Activated CD8-positive, alpha-beta memory T cell treated with anti-CD3 and anti-CD28 coated beads for 24 hours (primary cell): ENCODE results near the gene TMEM225B.
"Not testable (repeated sequence)": the region's sequence is repeated elsewhere in the genome, so short reads cannot be mapped to it uniquely, and the experiment has no call there.

Experiments used
- DNase-seq: peaks from one replicate; pipeline ENCODE4 v3.0.0-alpha.2; 2020

TMEM225B gene

DNA sequence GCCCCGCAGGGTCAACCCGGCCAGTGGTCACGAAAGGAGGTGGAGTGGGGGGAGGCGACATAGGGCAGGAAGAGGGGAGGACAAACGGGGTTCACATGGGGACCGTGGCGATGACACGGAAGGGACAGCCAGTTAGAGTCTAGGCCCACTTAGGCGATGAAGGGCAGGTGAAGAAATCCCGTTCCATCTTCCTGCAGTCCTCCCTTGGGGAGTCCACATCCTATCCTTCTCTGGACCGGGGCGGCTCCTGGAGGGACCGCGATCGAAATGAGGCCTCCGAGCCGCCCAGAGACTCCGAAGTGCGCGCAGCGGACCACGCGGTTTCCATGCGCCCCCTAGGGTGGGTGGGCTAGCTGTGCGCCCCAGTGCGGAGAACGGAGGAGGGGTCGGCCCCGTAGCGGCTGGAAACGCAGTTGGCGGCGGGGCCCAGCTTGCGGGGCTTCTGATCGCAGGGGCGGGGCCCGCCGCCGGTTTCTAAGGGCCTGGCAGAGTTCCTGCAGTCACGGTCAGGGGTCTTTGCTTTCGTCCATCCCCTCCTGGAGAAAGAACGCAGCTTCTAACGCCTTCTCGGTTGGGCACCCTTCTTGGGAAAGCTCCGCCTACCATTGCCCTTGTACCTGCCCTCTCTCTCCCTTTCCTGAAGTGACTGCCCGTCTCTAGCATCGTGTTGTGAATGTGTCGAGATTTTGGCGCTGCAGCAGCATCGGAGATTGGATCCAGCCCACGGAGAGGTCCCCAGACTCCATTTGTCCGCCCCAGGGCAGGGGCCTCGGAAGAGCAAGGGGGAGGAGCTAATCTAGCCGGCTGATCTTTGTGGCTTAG, 17.9 kb upstream of the TMEM225B start:
- DNase-seq: peak; percentile 84

DNA sequence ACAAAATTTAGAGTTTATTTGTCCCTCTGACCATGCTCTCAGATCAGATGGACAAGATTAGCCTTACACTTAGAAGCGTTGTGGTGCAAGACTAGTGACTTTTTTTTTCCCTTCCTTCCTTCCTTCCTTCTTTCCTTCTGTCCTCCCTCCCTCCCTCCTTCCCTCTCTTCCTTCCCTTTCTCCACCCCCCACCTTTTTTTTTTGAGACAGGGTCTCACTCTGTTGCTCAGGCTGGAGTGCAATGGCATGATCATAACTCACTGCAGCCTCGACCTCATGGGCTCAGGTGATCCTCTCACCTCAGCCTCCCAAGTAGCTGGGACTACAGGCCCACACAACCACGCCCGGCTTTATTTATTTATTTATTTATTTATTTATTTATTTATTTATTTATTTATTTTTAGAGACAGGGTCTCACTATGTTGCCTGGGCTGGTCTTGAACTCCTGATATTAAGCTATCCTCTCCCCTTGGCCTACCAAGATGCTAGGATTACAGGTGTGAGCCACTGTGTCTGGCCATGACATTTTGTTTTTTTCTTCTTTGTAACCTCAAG, 17.2 kb upstream of the TMEM225B start:
- not testable (repeated sequence) for DNase-seq

DNA sequence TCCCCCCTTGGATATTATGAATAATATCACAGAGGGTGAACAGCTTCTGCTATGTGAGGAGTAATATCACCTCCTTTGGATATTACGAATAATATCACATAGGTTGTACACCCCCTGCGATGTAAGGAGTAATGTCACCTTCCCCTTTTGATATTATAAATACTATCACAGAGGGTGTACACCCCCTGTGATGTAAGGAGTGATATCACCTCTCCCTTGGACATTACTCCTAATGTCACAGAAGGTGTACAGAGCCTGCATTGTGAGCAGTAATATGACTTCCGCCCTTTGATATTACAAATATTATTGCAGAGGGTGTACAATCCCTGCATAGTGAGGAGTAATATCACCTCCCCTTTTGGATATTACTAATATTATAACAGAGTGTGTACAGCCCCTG, 9.2 kb upstream of the TMEM225B start:
- DNase-seq: no peak

DNA sequence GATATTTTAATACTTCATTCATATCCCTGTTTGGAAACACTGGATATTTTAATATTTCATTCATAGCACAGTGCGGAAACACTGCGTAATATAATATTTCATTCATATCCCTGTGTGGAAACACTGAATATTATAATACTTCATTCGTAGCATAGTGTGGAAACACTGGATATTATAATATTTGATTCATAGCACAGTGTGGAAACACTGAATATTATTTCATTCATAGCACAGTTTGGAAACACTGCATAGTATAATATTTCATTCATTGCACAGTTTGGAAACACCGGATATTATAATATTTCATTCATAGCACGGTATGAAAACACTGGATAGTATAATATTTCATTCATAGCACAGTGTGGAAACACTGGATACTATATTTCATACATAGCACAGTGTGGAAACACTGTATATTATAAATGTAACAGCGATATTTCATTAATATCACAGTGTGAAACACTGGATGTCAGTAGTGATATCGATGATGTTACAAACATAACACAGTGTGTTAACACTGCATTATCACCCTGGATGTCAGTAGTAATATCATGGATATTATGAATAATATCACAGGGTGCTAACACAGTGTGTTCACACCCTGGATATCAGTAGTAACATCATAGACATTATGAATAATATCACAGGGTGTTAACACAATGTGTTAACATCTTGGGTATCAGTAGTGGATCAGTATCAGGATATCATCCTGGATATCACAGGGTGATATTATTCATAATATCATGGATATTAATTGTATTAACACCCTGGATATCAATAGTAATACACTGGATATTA, 2.9 kb upstream of the TMEM225B start:
- DNase-seq: no peak

DNA sequence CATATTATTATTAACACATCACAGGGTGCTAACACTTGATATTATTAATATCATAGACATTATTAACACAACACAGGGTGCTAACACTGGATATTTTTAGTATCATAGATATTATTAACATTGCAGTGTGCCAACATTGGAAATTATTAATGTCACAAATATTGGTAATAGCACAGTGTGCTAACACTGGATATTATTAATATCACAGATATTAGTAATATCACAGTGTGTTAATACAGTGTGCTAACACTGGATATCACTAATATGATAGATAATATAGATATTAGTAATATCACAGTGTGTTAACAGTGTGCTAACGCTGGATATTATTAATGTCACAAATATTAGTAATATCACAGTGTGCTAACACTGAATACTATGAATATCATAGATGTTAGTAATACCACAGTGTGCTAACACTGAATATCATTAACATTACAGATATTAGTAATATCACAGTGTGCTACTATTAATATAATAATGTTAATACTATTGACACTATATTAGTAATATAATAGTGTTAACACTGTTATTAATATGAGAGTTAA, 1.6 kb upstream of the TMEM225B start:
- DNase-seq: no peak

DNA sequence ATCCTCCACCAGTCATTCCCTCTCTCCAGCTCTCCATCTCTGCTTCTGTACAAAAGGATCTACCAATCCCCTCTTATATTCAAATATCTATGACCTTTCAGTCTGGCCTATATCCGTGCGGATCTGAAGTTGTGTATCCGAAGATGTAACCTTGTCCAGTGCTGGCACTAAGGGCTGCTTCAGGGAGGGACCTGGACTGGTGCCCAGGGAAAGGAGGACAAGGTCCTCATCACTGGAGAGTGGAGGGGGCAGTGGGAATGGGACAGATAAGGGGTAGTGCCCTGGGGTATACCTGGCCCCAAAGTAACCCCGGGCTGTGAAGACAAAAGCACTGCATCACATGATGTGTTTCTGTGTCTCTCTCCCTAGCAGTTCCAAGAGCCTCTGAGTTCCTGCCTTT, 1.8 kb downstream of the TMEM225B start:
- DNase-seq: peak; percentile 37

DNA sequence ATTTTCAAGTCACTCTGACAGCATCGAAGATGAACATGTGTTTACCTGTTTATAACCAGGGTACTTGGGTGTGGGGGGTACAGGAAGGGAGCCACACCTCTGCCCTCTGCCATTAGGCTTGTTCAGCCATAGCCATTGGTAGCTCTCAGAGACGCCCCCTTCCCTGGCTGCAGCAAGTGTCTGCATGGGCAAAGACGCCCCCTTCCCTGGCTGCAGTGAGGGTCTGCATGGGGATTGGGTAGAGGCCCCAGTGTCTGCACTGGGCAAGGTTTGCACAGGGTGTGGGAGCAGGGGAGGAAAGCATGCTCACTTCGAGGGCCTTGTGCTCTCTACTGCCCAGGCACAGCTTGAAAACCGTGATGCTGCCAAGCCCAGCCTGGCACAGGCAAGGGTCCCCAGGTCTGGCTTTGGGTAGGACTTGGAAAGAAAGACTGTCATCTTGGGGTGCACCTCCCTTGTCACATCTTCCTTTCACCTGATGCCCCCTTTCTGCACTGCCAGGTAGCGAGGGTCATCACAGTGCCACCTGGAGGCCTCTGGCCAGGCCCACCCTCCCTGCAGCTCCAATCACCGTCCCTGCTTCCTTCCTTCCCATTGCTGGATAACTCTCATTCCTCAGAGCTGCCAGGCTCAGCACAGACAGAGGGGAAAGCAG, 3.7 kb downstream of the TMEM225B start:
- DNase-seq: peak; percentile 51

DNA sequence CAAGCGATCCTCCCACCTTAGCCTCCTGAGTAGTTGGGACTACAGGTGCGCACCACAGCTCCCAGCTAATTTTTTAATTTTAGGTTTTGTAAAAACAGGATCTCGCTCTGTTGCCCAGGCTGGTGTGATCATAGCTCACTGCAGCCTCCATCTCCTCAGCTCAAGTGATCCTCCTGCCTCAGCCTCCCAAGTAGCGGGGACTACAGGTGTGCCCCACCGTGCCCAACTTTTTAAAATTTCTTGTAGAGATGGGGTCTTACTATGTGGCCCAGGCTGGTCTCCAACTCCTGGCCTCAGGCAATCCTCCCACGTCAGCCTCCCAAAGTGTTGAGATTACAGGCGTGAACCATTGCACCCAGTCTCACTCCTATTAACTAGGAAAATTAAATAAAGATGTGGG, 7.5 kb downstream of the TMEM225B start:
- no peak for DNase-seq

DNA sequence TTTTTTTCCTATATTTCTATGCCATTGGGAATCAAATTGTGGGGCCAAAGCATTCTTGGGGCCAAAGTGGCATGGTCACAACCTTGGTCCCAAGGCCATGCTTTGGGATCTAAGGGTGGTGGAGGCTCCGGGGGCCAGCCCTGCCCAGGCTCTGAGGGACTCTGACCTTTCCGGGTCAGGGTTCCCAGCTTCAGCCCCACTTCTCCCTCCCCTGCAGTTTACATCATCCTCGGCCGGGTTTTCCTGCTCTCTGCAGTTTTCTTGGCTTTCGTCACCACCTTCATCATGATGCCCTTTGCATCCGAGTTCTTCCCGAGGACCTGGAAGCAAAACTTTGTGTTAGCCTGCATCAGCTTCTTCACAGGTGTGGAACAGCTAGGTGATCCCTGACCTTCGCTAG, 8.5 kb downstream of the TMEM225B start:
- DNase-seq: no peak

DNA sequence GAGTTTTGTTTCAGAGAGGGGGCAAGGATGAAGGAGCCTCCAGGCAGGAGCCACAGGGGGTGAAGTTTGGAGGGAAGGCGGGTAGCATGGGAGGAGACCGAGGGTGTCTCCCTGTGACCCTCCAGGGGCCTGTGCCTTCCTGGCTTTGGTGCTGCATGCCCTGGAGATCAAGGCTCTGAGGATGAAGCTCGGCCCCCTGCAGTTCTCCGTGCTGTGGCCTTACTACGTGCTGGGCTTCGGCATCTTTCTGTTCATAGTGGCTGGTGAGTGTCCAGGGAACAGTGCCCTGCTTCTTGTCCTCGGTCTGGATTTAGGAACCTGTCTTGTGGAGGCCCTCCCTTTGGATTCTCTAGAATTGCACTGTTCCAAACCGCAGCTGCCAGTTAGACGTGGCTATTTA, 9.5 kb downstream of the TMEM225B start:
- DNase-seq: no peak

DNA sequence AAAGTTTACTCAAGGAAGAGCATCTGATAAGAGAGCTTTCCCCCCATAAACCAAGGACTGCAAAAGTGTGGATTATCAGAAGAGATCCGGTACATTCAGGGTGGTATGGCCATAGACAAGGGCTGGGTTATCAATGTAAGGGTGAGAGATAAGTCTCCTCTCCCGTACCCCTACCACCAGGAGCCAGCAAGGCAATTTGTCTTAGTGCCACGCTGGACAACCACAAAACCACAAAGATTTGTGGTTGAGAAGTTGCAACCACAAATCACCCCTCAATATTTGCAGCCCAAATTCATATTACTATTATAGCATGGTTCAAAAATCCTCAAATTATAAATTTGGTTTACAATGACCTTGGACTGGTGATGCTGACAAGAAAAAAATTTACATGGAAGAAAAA, 16.4 kb downstream of the TMEM225B start:
- no peak for DNase-seq

DNA sequence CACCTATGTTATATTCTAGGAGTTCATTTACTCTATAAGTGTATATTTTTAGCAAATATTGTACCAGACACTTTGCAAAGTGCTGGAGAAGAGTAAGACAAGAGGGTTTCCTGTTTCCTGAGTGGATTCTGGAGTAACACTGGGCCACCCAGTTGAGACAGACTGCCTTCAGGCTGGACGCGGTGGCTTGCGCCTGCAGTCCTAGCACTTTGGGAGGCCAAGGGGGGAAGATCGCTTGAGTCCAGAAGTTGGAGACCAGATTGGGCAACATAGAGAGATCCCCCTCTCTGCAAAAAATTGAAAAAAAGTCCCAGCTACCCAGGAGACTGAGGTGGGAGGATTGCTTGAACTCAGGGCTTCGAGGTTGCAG, 17.9 kb downstream of the TMEM225B start:
- no peak for DNase-seq

DNA sequence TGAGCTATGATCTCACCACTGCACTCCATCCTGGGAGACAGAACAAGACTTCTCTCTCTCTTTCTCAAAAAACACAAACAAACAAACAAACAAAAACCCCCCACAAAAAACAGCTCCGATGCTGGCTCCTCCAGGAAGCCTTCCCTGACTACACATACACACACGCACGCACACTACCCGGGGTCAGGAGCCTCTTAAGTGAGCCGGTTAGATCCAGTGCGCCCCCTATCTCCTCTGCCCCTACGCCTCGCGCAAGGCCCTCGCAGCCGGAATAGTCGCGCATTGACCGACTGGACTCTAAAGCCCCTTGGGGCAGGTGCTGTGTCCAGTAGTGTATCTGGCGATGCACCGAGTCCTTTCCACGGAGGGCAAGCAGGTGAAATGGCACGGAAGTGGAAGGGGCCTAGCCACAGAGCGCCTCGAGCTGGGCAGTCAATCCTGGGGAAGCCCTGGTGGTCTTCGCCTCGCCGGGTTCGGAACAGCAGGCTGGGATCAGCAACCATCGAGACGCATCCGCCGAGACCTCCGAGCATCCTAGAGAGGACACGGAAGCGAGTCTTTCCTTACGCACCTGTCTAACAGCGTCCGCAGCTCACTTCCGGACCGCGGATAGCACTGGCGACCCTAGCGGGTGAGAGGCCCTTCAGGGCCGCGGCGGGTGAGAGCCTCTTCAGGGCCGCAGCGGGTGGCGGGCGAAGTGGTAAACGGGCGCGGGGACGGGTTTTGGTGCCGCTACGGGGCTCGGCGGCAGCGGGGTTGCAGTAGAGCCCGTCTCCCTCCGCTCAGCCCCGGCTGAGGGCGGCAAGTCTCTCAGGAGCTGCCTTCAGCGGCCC, 18.5 kb downstream of the TMEM225B start, which contains the start of gene ZSCAN25:
ZSCAN25 (plus strand) TSS at position 588 of the 833 bp plus-strand sequence. CDS start 2,661 bp downstream, outside the sequence.
- peak; percentile 92 for DNase-seq

DNA sequence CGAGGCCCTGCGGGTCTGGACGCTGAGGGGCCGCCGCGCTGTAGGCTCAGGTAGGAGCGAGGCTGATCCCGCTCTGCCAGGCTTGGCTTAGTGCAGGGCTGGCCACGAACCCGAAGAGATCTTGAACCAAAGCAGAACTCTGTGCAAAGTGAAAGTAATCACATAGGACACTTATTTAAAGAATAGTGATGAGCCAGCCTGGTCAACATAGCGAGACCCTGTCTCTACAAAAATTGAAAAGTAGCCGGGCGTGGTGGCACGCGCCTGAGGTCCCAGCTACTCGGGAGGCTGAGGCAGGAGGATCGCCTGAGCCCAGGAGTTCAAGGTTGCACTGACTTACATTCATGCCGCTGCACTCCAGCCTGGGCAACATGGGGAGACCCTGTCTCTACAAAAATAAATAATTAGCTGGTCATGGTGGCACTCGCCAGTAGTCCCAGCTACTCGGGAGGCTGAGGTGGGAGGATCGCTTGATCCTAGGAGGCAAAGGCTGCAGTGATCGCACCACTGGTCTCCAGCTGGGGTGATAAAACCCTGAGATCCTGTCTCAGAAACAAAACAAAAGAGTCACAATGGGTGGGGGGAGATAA, 19.2 kb downstream of the TMEM225B start:
- DNase-seq: no peak

DNA sequence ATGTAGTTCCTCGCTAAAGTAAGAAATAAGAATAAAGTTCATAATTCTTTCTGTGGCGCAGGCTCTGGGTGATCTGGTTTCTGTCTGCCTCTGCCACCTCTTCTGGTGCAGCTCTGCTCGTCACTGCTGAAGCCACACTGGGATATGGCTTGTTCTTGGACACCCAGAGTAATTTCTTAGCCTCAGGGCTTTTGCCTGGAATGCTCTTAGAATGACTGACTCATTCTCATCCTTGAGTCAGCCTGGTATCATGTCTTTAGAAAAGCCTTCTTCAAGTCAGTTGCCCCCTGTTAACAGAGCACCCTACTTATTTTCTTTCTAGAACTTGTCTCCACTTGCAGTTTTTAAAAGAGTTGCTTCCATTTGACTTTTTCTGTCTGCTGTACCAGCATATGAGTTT, 20.7 kb downstream of the TMEM225B start:
- peak; percentile 26 for DNase-seq

DNA sequence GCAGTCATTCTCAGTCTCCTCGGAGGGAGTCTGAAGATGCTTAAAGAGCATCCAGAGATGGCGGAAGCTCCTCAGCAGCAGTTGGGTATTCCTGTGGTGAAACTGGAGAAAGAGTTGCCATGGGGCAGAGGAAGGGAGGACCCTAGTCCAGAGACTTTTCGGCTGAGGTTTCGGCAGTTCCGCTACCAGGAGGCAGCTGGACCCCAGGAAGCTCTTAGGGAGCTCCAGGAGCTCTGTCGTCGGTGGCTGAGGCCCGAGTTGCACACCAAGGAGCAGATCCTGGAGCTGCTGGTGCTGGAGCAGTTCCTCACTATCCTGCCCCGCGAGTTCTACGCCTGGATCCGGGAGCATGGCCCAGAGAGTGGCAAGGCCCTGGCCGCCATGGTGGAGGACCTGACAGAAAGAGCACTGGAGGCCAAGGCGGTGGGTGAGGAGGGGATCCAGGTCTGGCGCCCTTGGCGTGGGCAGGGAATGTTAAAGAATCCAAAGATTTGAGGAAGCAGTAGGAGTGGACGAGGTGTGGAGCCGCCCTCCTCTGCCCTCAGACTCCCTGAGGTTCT, 21.6 kb downstream of the TMEM225B start:
- DNase-seq: peak; percentile 24

DNA sequence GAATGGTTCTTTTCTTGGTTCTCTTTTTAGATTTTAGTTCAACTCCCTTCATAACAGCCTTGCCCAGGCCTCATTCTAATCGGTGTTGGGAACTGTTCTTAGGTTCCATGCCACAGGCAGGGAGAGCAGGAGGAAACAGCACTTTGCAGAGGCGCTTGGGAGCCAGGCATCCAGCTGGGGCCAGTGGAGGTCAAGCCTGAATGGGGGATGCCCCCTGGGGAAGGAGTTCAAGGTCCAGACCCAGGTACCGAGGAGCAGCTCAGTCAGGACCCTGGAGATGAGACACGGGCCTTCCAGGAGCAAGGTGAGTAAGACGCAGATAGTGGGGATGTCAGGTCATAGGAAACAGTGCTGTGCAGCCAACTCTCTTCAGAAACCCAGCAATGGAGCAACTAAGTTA, 23.2 kb downstream of the TMEM225B start:
- DNase-seq: peak; percentile 32

DNA sequence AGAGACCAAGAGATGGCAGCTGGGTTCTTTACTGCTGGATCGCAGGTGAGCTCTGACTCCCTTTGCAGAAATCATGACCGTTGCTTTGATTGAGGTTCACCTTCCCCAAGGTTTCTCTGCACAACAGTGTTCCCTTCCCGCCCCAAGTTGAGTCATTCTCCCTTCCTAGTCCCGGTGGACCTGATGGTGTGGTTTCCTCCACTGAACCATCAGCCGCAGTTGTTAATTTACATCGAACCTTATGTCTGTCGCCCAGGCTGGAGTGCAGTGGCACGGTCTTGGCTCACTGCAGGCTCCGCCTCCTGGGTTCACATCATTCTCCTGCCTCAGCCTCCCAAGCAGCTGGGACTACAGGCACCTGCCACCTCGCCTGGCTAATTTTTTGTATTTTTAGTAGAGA, 24.5 kb downstream of the TMEM225B start:
- DNase-seq: no peak

DNA sequence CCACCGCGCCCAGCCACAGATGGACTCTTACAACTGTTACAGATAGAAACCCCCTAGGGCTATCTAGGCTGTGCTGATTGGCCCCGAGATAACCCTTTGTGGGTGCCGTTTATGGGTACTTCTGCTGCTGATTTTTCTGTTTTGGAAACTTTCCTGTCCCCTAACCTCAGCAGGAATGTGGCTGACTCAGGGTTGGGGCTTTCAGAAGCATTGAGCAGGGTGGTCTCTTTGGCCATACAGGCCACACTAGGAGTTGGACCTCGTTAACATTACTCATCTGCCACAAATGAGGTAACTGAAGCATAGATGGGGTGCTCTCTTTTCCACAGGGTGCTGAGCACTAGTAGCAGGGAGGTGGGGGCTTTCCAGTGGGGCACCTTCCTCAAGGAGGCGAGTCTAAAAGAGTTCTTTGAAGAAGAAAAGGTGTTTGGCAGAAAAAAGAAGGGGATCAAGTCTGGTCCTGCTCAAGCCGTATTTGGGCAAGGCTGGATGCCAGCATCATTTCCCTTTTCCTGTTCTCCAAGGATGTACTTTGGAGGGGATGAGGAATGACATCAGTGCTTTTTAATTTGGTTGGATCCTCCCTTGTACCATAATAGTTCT, 25.1 kb downstream of the TMEM225B start:
- peak; percentile 66 for DNase-seq

DNA sequence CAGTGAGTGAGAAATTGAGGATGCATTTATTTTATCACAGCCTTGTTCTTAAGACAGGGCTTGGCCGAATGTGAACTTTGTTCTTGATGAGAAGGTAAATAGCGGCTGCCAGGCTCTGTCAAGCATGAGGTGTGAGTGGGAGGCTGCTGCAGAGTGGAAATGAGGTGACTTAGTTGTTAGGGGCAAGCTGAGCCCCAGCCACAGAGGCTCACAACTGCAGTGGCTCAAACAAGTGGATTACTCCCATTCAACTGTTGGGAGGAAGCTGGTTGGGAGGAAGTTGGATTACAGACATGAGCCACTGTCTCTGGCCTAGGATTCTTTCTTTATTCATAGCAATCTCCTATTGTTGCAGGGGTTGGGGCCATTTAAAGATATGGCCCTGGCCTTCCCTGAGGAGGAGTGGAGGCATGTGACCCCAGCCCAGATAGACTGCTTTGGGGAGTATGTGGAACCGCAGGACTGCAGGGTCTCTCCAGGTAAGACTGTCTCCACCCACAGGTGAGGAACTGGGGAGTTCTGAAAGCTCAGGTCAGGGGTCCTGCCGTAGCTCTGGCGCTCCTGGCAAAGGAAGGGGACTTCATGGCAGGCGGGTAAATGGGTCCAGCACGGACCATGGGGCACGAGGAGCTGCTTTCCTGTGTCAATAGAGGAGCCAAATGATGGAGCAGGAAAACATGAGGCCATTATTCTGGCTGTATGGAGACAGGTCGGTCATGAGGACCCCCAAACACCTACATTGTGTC, 25.8 kb downstream of the TMEM225B start:
- peak; percentile 71 for DNase-seq
